Esophagus squamous epithelium (tissue), 5 donors: ENCODE data around the gene CYSTM1. TPM values are rescaled to one million over a fixed set of nuclear protein-coding genes. Genes with fewer than 3 reads are reported as not detected.
A peak's percentile ranks its signal among the peaks of the same experiment; 100 is the strongest.

Source experiments
- DNase-seq: peaks from one replicate; lab custom pipeline; 2025; lab: John Stamatoyannopoulos, UW
- H3K27ac ChIP-seq, 4 donors: fragments of 200-600 bp; sonication (generic); one replicate each; pipeline ENCODE4 v1.5.1; 2016 to 2019; ENCODE audit warnings: mild to moderate bottlenecking in 1 of 4
- H3K27me3 ChIP-seq, 4 donors: fragments of 200-600 bp; sonication (generic); 1 replicate in 3 of 4; 2 replicates in 1 of 4; pipeline versions ENCODE4 v1.5.1 to v1.6.0; 2017 to 2021; ENCODE audit warnings: antibody characterized with exemption in 1 of 4
- H3K36me3 ChIP-seq, 3 donors: fragments of 200-600 bp; sonication (generic); one replicate each; pipeline ENCODE4 v1.5.1; 2016 to 2019
- H3K4me1 ChIP-seq, 3 donors: fragments of 200-600 bp; sonication (generic); one replicate each; pipeline ENCODE4 v1.5.1; 2017 to 2019
- H3K4me3 ChIP-seq, 4 donors: fragments of 200-600 bp; sonication (generic); 1 replicate in 3 of 4; 2 replicates in 1 of 4; pipeline ENCODE4 v1.5.1; 2016 to 2019; ENCODE audit warnings: mild to moderate bottlenecking in 2 of 4, moderate library complexity in 1 of 4
- H3K9me3 ChIP-seq, 3 donors: fragments of 200-600 bp; sonication (generic); one replicate each; pipeline ENCODE4 v1.5.1; 2016 to 2019
- POLR2A ChIP-seq, 4 donors: fragments of 450-650 bp; IDR thresholded peaks; one replicate each; pipeline ENCODE4 v1.6.1; 2017; ENCODE audit warnings: antibody characterized with exemption in 4 of 4, mild to moderate bottlenecking in 4 of 4, moderate library complexity in 3 of 4
- WGBS, 2 donors: methylation state at CpG; one replicate each; pipeline ENCODE4 v1.1.5; 2018; 5-methylcytosine and 5-hydroxymethylcytosine counted together
- intact Hi-C: fragments of 100-400 bp; cut with DNase I; formaldehyde crosslinking; loops from one replicate; pipeline ENCODE4 v1.15.0; 2022
- total RNA-seq, 4 donors: library from RNA; depleted of rRNA; stranded (reverse); fragments of >200 nt; gene quantifications; one replicate each; pipeline ENCODE4 v1.1.0, GENCODE V29; 2016
- TF ChIP-seq, protein P1 (sequence below), 6 experiments: fragments of 450-650 bp in 4 of 6; fragments of 200-600 bp in 2 of 6; sonication (generic) in 2 of 6; IDR thresholded peaks; one replicate each; pipeline ENCODE4 v1.5.1; 2016 to 2019; ENCODE audit warnings: antibody characterized with exemption in 6 of 6, mild to moderate bottlenecking in 4 of 6, moderate library complexity in 4 of 6
- donor health status: DM: yes; HTN: yes; CAD: no.

Gene CYSTM1
- total RNA-seq, 4 donors from 2014 or later, result 2.6 to 22.5 (median 12.8) TPM

DNA sequence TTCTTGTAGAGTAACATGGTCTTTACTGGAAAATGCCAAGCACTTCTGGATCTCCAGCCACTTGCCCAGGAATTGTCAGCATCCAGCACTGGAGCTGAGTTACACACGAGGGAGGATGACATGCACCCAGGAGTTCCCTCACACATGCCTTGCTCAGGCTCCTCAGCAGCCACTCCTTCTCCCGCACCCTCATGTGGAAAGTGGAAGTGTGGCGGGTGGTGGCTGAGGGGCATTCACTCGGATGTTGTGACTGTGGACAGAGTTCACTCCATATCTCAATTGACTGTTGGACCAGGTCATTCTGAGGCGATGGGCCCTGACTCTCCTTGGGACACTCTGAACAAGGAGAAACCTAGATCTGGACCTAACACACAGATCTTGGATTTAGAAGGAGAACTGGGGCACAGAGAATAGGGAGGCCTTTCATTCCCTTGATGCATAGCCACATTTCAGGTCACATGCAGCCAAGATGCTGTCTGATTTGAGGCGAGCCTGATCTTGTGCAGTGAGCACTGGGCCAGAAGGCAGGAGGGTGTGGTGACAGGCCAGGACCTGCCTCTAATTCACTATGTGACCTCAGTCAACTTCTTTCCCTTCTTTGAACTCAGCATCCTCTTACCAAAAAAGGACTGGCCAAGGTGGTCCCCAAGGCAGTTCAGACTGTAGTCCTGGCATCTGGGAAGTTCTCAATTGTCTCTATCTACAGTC is 62.1 kb downstream of the CYSTM1 start:
- 39 to 62% methylated on average over 2 to 6 of the region's 6 CpGs for WGBS, 2 donors
- Histone ChIP-seq H3K27me3 (no peaks in the 10 kb centered on the region), H3K27ac (peak overlapping the region; percentile 73 to 85 (median 78)), H3K36me3 (no peaks in the 10 kb centered on the region), H3K9me3 (no peaks in the 10 kb centered on the region), H3K4me3 (no peak overlapping the region), H3K4me1 (peaks cover 28 to 64% (median 40%) of the 10 kb centered on the region in 3 donors)
- DNase-seq, result no peak
- intact Hi-C loops, result no loop called here
- TF ChIP-seq, protein P1, sequence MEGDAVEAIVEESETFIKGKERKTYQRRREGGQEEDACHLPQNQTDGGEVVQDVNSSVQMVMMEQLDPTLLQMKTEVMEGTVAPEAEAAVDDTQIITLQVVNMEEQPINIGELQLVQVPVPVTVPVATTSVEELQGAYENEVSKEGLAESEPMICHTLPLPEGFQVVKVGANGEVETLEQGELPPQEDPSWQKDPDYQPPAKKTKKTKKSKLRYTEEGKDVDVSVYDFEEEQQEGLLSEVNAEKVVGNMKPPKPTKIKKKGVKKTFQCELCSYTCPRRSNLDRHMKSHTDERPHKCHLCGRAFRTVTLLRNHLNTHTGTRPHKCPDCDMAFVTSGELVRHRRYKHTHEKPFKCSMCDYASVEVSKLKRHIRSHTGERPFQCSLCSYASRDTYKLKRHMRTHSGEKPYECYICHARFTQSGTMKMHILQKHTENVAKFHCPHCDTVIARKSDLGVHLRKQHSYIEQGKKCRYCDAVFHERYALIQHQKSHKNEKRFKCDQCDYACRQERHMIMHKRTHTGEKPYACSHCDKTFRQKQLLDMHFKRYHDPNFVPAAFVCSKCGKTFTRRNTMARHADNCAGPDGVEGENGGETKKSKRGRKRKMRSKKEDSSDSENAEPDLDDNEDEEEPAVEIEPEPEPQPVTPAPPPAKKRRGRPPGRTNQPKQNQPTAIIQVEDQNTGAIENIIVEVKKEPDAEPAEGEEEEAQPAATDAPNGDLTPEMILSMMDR (IDR thresholded peaks at IDR 0.05), result no peak
- TF ChIP-seq POLR2A (IDR thresholded peaks at IDR 0.05), result no peak

DNA sequence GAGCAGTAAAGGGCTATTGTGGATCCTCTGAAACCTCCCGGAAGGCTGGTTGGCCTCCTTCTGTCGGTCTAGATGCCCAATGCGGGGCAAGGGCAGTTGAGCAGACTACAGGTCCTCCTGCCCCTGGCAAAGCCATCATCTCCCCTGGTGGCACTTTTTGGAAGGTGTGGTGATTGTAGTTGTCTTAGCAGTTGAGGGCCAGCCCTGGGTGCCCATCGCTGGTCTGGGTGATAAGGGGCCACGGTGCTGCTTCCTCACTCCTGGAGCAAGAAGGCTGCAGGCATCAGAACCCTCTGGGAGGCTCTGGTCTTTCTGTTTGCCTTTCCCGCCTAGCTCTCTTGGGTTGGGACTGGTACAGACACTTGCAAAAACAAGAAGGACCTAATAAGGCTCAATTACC is 63.8 kb downstream of the CYSTM1 start:
- 83 to 96% methylated on average over 3 of the region's 6 CpGs for WGBS, 2 donors
- intact Hi-C loops, result no loop called here

DNA sequence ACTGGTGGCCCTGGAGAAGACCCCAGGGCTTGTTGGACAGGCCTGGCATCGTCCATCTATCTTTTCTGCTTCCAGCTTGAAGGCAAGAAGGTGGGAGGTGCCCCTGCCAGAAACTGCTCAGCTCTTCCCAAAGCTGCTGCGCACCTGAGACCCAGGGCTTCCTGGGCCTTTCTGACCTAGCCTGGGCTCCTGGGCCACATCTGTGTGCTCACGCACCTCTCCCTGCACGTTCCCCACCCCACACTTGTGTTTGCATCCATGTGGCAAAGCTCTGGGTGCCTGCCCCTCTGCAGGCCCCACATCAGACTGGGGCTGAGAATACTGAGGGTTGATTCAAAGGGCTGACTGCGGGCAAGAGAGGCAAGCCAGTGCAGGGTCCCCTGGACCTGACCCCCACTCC is 64.5 kb downstream of the CYSTM1 start:
- Histone ChIP-seq H3K4me3 (no peak overlapping the region), H3K4me1 (peaks cover 28 to 82% (median 50%) of the 10 kb centered on the region in 3 donors), H3K27me3 (no peaks in the 10 kb centered on the region), H3K9me3 (no peaks in the 10 kb centered on the region), H3K27ac (no peak overlapping the region), H3K36me3 (peaks cover 0 to 8% (median 0%) of the 10 kb centered on the region in 3 donors)
- DNase-seq, result no peak
- TF ChIP-seq, protein P1 (IDR thresholded peaks at IDR 0.05), result no peak
- no peak for TF ChIP-seq POLR2A (IDR thresholded peaks at IDR 0.05)
- intact Hi-C loops, result no loop called here
- WGBS, 2 donors, result 100% methylated on average over 1 of the region's 5 CpGs

More for the DNA sequence above, 63.8 kb downstream of the CYSTM1 start:
- no peak overlapping the region for H3K4me3 ChIP-seq
- H3K36me3 ChIP-seq, result peaks cover 0 to 2% (median 0%) of the 10 kb centered on the region in 3 donors
- H3K9me3 ChIP-seq, result no peaks in the 10 kb centered on the region
- DNase-seq, result no peak
- H3K27me3 ChIP-seq, result no peaks in the 10 kb centered on the region
- H3K27ac ChIP-seq, result no peak overlapping the region
- H3K4me1 ChIP-seq, result peaks cover 28 to 79% (median 50%) of the 10 kb centered on the region in 3 donors
- TF ChIP-seq, protein P1 (IDR thresholded peaks at IDR 0.05), result no peak
- no peak for TF ChIP-seq POLR2A (IDR thresholded peaks at IDR 0.05)

GRCh38 chr5:140239939-140240700 is 65.1 kb downstream of the CYSTM1 start:
- Histone ChIP-seq H3K36me3 (peaks cover 0 to 13% (median 1%) of the 10 kb centered on the region in 3 donors), H3K4me1 (peaks cover 28 to 88% (median 53%) of the 10 kb centered on the region in 3 donors), H3K4me3 (no peak overlapping the region), H3K9me3 (no peaks in the 10 kb centered on the region), H3K27ac (peak overlapping the region in 3 of 4 donors; percentile 65 to 78 (median 77)), H3K27me3 (no peaks in the 10 kb centered on the region)
- intact Hi-C loops, result no loop called here
- DNase-seq, result no peak
- no peak for TF ChIP-seq POLR2A (IDR thresholded peaks at IDR 0.05)
- TF ChIP-seq, protein P1 (IDR thresholded peaks at IDR 0.05), result peak in 5 of 6 experiments; percentile 32 to 73 (median 57)
- 19 to 28% methylated on average over 4 to 11 of the region's 11 CpGs for WGBS, 2 donors
